HepG2 (cell line): Measurements from ENCODE around the gene STEAP3. TPM values are rescaled to one million over a fixed set of nuclear protein-coding genes. Genes with fewer than 3 reads are reported as not detected.

Experiments used
- ATAC-seq: fragments of 200-7000 bp; cut with Tn5 transposase; 3 replicates; pipeline ENCODE4 v1.9.1; 2020; ENCODE audit warnings: mild to moderate bottlenecking, moderate library complexity
- BruUV-seq: library from RNA; stranded (reverse); fragments of 400-500 nt; replicated peaks from 2 replicates; lab custom pipeline; 2021; lab: Mats Ljungman, UMichigan
- CTCF ChIA-PET: fragments of 300-600 bp; formaldehyde crosslinking; extraction: SDS; loops from one replicate; lab custom pipeline; 2021; ENCODE audit warnings: low total read pairs, inconsistent platforms, low intra/inter-chr PET ratio; lab: Yijun Ruan, JAX
- POLR2A ChIA-PET: fragments of 350-600 bp; sonication (Branson Sonifier 250); formaldehyde crosslinking; loops from one replicate; lab custom pipeline; 2020; ENCODE audit warnings: antibody characterized with exemption, inconsistent platforms; lab: Yijun Ruan, JAX
- DNase-seq: peaks from one replicate; pipeline ENCODE4 v3.0.0-alpha.2; 2015; ENCODE audit warnings: low spot score
- FAIRE-seq: peaks from 3 replicates; lab custom pipeline; 2011; peaks lifted over from hg19 to GRCh38; lab: Jason Lieb, UNC
- H2AFZ ChIP-seq: one replicate; pipeline ENCODE4 v1.6.1; 2011; ENCODE audit warnings: low read length, inconsistent platforms
- H3K27ac ChIP-seq: fragments of 300-600 bp; 3 replicates; pipeline ENCODE4 v1.8.0; 2011; ENCODE audit warnings: mixed run types, mild to moderate bottlenecking, mixed read lengths, low read length, inconsistent platforms; ENCODE audit not compliant: insufficient read depth; ENCODE audit errors: extremely low read length
- H3K27me3 ChIP-seq, 2 experiments: fragments of 200-600 bp in 1 of 2; 2 replicates in 1 of 2; 3 replicates in 1 of 2; pipeline versions ENCODE4 v1.6.0 to v1.8.0; 2011; ENCODE audit warnings: low read length in 2 of 2, mild to moderate bottlenecking in 2 of 2, moderate library complexity in 2 of 2, inconsistent platforms in 1 of 2; ENCODE audit not compliant: insufficient read depth in 2 of 2, control insufficient read depth in 1 of 2
- H3K36me3 ChIP-seq, 2 experiments: fragments of 200-600 bp in 1 of 2; replicated peaks in 1 of 2; 2 replicates in 1 of 2; 3 replicates in 1 of 2; pipeline versions ENCODE4 v1.5.1 to v1.8.0; 2011; ENCODE audit warnings: low read length in 2 of 2, inconsistent platforms in 1 of 2; ENCODE audit not compliant: insufficient read depth in 2 of 2, control insufficient read depth in 1 of 2
- H3K4me1 ChIP-seq: 2 replicates; pipeline ENCODE4 v1.5.1; 2012; ENCODE audit warnings: low read length, inconsistent platforms; ENCODE audit not compliant: insufficient read depth
- H3K4me2 ChIP-seq: 2 replicates; pipeline ENCODE4 v1.6.0; 2011; ENCODE audit warnings: low read depth, low read length, inconsistent platforms
- H3K4me3 ChIP-seq, 3 experiments: fragments of 200-600 bp in 1 of 3; sonication (generic), shearing (Covaris generic) in 1 of 3; replicated peaks in 1 of 3; 2 replicates each; pipeline ENCODE4 v1.5.1; 2011 to 2016; ENCODE audit warnings: low read length in 3 of 3, inconsistent platforms in 2 of 3, low read depth in 2 of 3, mild to moderate bottlenecking in 2 of 3, control low read depth in 1 of 3, mixed read lengths in 1 of 3; ENCODE audit not compliant: insufficient read depth in 1 of 3
- H3K79me2 ChIP-seq: one replicate; pipeline ENCODE4 v1.6.1; 2011; ENCODE audit warnings: low read length, inconsistent platforms; ENCODE audit not compliant: insufficient read depth
- H3K9ac ChIP-seq: 2 replicates; pipeline ENCODE4 v1.6.0; 2011; ENCODE audit warnings: mild to moderate bottlenecking, low read depth, low read length, inconsistent platforms; ENCODE audit not compliant: insufficient read depth
- H3K9me3 ChIP-seq: 2 replicates; pipeline ENCODE4 v1.5.1; 2012; ENCODE audit warnings: mild to moderate bottlenecking, low read length
- H4K20me1 ChIP-seq: 2 replicates; pipeline ENCODE4 v1.6.0; 2011; ENCODE audit warnings: inconsistent platforms, mild to moderate bottlenecking, low read length, moderate library complexity; ENCODE audit not compliant: insufficient read depth
- ARNTL ChIP-seq: sonication (generic); formaldehyde crosslinking; IDR thresholded peaks from 2 replicates; pipeline ENCODE4 v1.4.0; 2020; ENCODE audit warnings: mild to moderate bottlenecking, missing genetic modification reagents
- ATF3 ChIP-seq: sonication (generic); formaldehyde crosslinking; IDR thresholded peaks from 2 replicates; pipeline ENCODE4 v1.4.0; 2020; ENCODE audit warnings: missing genetic modification reagents
- CAMTA2 ChIP-seq: sonication (generic); formaldehyde crosslinking; IDR thresholded peaks from 2 replicates; pipeline ENCODE4 v1.4.0; 2020; ENCODE audit warnings: mild to moderate bottlenecking, missing genetic modification reagents, borderline replicate concordance
- CCDC6 ChIP-seq: sonication (generic); formaldehyde crosslinking; IDR thresholded peaks from 2 replicates; pipeline ENCODE4 v1.8.1; 2022; ENCODE audit warnings: mild to moderate bottlenecking, missing genetic modification reagents, moderate library complexity
- CENPT ChIP-seq: sonication (generic); formaldehyde crosslinking; IDR thresholded peaks from 2 replicates; pipeline ENCODE4 v1.8.0; 2022; ENCODE audit warnings: low read depth, mild to moderate bottlenecking, moderate library complexity, missing genetic modification reagents
- EP300 ChIP-seq, 3 experiments: sonication (generic) in 1 of 3; formaldehyde crosslinking in 1 of 3; IDR thresholded peaks; 2 replicates each; pipeline versions ENCODE4 v1.5.1 to v1.6.1; 2011 to 2020; ENCODE audit warnings: low read depth in 2 of 3, low read length in 2 of 3, borderline replicate concordance in 1 of 3, improper control_type of control experiment in 1 of 3, mild to moderate bottlenecking in 1 of 3, missing genetic modification reagents in 1 of 3, moderate library complexity in 1 of 3
- KAT8 ChIP-seq: IDR thresholded peaks from 2 replicates; pipeline ENCODE4 v1.6.1; 2016; ENCODE audit warnings: missing genetic modification reagents, missing compliant biosample characterization
- MAF1 ChIP-seq: sonication (generic); formaldehyde crosslinking; IDR thresholded peaks from 2 replicates; pipeline ENCODE4 v1.5.0; 2020; ENCODE audit warnings: missing genetic modification reagents, borderline replicate concordance
- PHF21A ChIP-seq: sonication (generic); formaldehyde crosslinking; IDR thresholded peaks from 2 replicates; pipeline ENCODE4 v1.5.0; 2020; ENCODE audit warnings: mild to moderate bottlenecking, missing genetic modification reagents
- SALL1 ChIP-seq: sonication (generic); formaldehyde crosslinking; IDR thresholded peaks from 2 replicates; pipeline ENCODE4 v1.8.0; 2022; ENCODE audit warnings: mild to moderate bottlenecking, missing genetic modification reagents
- ZC3H4 ChIP-seq: sonication (generic); formaldehyde crosslinking; IDR thresholded peaks from 2 replicates; pipeline ENCODE4 v1.4.0; 2020; ENCODE audit warnings: missing genetic modification reagents, borderline replicate concordance
- ZFY ChIP-seq: sonication (generic); formaldehyde crosslinking; IDR thresholded peaks from 2 replicates; pipeline ENCODE4 v1.4.0; 2020; ENCODE audit warnings: missing genetic modification reagents
- ZNF263 ChIP-seq: sonication (generic); formaldehyde crosslinking; IDR thresholded peaks from 2 replicates; pipeline ENCODE4 v1.4.0; 2020; ENCODE audit warnings: missing genetic modification reagents
- ZNF510 ChIP-seq: sonication (generic); formaldehyde crosslinking; IDR thresholded peaks from 2 replicates; pipeline ENCODE4 v1.4.0; 2020; ENCODE audit warnings: low read depth, mild to moderate bottlenecking, missing genetic modification reagents
- ZNF550 ChIP-seq: sonication (generic); formaldehyde crosslinking; IDR thresholded peaks from 2 replicates; pipeline ENCODE4 v1.4.0; 2020; ENCODE audit warnings: mild to moderate bottlenecking, missing genetic modification reagents, borderline replicate concordance
- ZNF564 ChIP-seq: sonication (generic); formaldehyde crosslinking; IDR thresholded peaks from 2 replicates; pipeline ENCODE4 v1.8.1; 2023; ENCODE audit warnings: mild to moderate bottlenecking, missing genetic modification reagents
- ZZZ3 ChIP-seq: sonication (generic); formaldehyde crosslinking; IDR thresholded peaks from 2 replicates; pipeline ENCODE4 v1.4.0; 2020; ENCODE audit warnings: missing genetic modification reagents, mild to moderate bottlenecking, borderline replicate concordance
- whole genome bisulfite sequencing: methylation state at CpG from one replicate; pipeline ENCODE4 v1.1.6; 2017; ENCODE audit warnings: low lambda C conversion rate; 5-methylcytosine and 5-hydroxymethylcytosine counted together
- in situ Hi-C: cut with HindIII; loops from 2 replicates; pipeline ENCODE4 v1.10.0; 2017; ENCODE audit warnings: low pct_unique_long_range_greater_than_20kb; ENCODE audit not compliant: extremely low pct_ligation_motif_present
- intact Hi-C: fragments of 100-400 bp; cut with micrococcal nuclease; formaldehyde crosslinking; loops from one replicate; pipeline ENCODE4 v1.10.0; 2022; ENCODE audit not compliant: unreplicated experiment
- polyA plus RNA-seq, 8 experiments: library from polyadenylated mRNA; depleted of rRNA in 3 of 8; stranded (reverse) in 7 of 8; unstranded in 1 of 8; fragments of >200 nt; fragmentation: Illumina TruSeq in 4 of 8; extraction: Trizol in 4 of 8; gene quantifications; 2 replicates each; pipeline versions ENCODE4 v1.2.1 to v1.2.3, GENCODE V29; 2011 to 2016; ENCODE audit warnings: low read depth in 4 of 8, missing spikeins in 1 of 8, mixed read lengths in 1 of 8; ENCODE audit not compliant: insufficient read depth in 1 of 8
- total RNA-seq, 5 experiments: library from RNA; depleted of rRNA; stranded (reverse); fragments of >200 nt; fragmentation: Illumina TruSeq; extraction: Trizol; gene quantifications; 2 replicates each; pipeline ENCODE4 v1.2.3, GENCODE V29; 2016; ENCODE audit warnings: low read depth in 1 of 5
- TF ChIP-seq, protein P1 (sequence below): sonication (generic); formaldehyde crosslinking; IDR thresholded peaks from 2 replicates; pipeline ENCODE4 v1.4.0; 2020; ENCODE audit warnings: missing genetic modification reagents, borderline replicate concordance
- TF ChIP-seq, protein P2 (sequence below): sonication (generic); formaldehyde crosslinking; conservative IDR thresholded peaks from 2 replicates; pipeline ENCODE4 v1.8.0; 2022; ENCODE audit warnings: mild to moderate bottlenecking, moderate library complexity, missing genetic modification reagents

STEAP3 gene
- total and polyA plus RNA-seq, 2 of the 13 experiments (the other 11 are each of a cell fraction or from before 2014, with no cell fraction given) = 7.3 to 21.1 TPM

DNA sequence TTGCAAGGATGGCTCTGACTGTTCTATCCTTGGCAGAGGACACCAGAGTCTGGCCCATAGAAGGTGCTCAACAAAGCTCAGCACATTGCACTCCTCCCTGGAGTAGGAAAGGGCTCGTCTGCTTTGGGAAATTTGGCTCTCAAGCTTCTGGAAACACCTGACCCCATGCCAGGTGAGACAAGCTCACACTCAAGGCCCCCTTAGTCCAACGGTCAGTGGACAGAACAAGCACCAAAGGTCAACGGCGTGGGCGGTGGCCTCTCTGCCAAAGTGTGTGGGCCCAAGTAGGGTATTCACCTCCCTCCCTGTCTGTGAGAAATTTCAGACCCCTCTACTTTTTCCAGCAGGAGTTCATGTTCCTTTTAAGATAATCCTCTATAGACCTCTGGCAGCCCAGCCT, 2.0 kb upstream of the STEAP3 start:
- Histone ChIP-seq H3K27ac (no peak overlapping the region), H3K9me3 (no peaks in the 10 kb centered on the region), H3K27me3 (0 out of 5 replicates have a peak, but pooled peaks cover 0 to 4% of the 10 kb centered on the region in 2 experiments), H3K4me2 (peak overlapping the region; percentile 45), H2AFZ (no peak overlapping the region), H3K4me1 (peaks cover 73% of the 10 kb centered on the region), H3K9ac (no peak overlapping the region), H3K36me3 (no peaks in the 10 kb centered on the region), H3K79me2 (no peaks in the 10 kb centered on the region), H4K20me1 (no peaks in the 10 kb centered on the region), H3K4me3 (0 out of 6 replicates have a peak overlapping the region, but pooled peaks of 1 of the 3 experiments have one; percentile 3)
- FAIRE-seq (no peak), DNase-seq (no peak), ATAC-seq (no peak)
- ChIA-PET CTCF (no interaction called here), POLR2A (interaction anchor here (1.1 to 1.5 kb wide), 2 partner anchors 12 to 15 kb away, joined by 3 read pairs; no protein-coding TSS in a partner anchor)
- WGBS = 10% methylated on average over 5 of the region's 5 CpGs
- intact Hi-C loops = loop anchor here (2.0 kb wide), 1 partner anchor 145 kb away; the partner anchor contains the start of genes C2orf76 and DBI
- no TSS peak for BruUV-seq
- in situ Hi-C loops = loop anchor here (5.0 kb wide), 2 partner anchors 41 to 261 kb away; no protein-coding TSS in a partner anchor
- TF ChIP-seq KAT8 (no peak), SALL1 (CRISPR knock-in tag) (no peak; the same call in 1 of the 2 replicates), CAMTA2 (CRISPR knock-in tag) (0 out of 2 replicates have a peak, but pooled peaks have one; percentile 48), ZNF550 (CRISPR knock-in tag) (no peak), ATF3 (CRISPR knock-in tag) (no peak), CCDC6 (CRISPR knock-in tag) (no peak), ZNF510 (CRISPR knock-in tag) (no peak), PHF21A (CRISPR knock-in tag) (no peak), CENPT (no peak), EP300 (IDR thresholded peaks at IDR 0.05; ENCODE audit: low read depth in 2 of 2, low read length in 2 of 2) (peak in 1 of 2 experiments; percentile 28; a peak in 1 of 4 replicates), EP300 (CRISPR knock-in tag; IDR thresholded peaks at IDR 0.05; ENCODE audit: borderline replicate concordance) (no peak), ZC3H4 (no peak), ZNF564 (CRISPR knock-in tag) (no peak), ZNF263 (0 out of 2 replicates have a peak, but pooled peaks have one; percentile 1), ARNTL (CRISPR knock-in tag) (no peak), ZZZ3 (CRISPR knock-in tag) (no peak), MAF1 (CRISPR knock-in tag) (no peak), ZFY (no peak)
- TF ChIP-seq, protein P1, sequence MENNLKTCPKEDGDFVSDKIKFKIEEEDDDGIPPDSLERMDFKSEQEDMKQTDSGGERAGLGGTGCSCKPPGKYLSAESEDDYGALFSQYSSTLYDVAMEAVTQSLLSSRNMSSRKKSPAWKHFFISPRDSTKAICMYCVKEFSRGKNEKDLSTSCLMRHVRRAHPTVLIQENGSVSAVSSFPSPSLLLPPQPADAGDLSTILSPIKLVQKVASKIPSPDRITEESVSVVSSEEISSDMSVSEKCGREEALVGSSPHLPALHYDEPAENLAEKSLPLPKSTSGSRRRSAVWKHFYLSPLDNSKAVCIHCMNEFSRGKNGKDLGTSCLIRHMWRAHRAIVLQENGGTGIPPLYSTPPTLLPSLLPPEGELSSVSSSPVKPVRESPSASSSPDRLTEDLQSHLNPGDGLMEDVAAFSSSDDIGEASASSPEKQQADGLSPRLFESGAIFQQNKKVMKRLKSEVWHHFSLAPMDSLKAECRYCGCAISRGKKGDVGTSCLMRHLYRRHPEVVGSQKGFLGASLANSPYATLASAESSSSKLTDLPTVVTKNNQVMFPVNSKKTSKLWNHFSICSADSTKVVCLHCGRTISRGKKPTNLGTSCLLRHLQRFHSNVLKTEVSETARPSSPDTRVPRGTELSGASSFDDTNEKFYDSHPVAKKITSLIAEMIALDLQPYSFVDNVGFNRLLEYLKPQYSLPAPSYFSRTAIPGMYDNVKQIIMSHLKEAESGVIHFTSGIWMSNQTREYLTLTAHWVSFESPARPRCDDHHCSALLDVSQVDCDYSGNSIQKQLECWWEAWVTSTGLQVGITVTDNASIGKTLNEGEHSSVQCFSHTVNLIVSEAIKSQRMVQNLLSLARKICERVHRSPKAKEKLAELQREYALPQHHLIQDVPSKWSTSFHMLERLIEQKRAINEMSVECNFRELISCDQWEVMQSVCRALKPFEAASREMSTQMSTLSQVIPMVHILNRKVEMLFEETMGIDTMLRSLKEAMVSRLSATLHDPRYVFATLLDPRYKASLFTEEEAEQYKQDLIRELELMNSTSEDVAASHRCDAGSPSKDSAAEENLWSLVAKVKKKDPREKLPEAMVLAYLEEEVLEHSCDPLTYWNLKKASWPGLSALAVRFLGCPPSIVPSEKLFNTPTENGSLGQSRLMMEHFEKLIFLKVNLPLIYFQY (CRISPR knock-in tag) = no peak
- TF ChIP-seq, protein P2, sequence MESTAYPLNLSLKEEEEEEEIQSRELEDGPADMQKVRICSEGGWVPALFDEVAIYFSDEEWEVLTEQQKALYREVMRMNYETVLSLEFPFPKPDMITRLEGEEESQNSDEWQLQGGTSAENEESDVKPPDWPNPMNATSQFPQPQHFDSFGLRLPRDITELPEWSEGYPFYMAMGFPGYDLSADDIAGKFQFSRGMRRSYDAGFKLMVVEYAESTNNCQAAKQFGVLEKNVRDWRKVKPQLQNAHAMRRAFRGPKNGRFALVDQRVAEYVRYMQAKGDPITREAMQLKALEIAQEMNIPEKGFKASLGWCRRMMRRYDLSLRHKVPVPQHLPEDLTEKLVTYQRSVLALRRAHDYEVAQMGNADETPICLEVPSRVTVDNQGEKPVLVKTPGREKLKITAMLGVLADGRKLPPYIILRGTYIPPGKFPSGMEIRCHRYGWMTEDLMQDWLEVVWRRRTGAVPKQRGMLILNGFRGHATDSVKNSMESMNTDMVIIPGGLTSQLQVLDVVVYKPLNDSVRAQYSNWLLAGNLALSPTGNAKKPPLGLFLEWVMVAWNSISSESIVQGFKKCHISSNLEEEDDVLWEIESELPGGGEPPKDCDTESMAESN (CRISPR knock-in tag) = no peak
